Measurements from ENCODE around the gene ANKRD33.

Gene ANKRD33

DNA sequence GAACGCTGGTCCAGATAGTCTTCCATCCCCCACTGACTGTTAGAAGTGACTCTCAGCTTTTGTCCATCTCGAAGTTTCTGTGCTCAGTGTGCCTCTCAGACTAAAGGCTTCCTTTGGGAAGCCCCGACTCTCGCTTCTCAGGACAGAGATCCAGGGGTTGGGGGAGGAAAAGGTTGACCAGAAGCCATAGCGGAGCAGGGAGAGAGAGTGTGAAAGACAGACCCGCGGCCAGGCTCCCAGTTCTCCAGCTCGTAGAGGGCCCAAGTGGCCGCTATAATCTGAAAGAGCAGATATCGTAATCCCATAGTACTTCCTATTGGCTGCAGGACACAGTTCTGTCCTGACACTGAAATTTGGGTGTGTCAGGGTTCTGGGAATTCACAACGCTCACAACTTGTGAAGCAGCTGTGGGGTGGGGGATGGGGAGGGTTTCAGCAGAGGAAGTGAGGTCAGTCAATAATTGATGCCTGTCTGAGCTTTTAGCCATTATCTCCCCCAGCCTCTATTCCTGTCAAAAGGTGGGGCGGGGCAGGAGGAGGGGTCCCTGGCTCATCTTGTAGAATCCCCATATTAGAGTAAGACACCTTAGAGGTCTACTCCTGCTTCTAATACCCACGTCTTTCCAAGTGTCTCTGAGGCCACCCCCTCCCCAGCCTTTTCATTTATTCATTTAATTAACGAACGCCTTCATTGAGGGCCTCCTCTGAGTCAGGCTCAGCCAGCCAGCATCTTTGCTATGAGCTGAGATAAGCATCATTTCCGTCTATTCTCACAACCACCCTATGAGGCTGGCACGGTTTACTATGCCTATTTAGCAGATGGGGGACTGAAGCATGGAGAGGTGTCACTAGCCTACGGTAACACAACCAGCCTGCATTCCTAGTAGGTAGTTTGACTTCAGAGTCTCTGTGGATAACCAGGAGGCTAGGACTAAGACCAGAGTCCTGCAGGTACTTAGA is 17.8 kb downstream of the ANKRD33 start:
- peak; percentile 71 for DNase-seq

DNA sequence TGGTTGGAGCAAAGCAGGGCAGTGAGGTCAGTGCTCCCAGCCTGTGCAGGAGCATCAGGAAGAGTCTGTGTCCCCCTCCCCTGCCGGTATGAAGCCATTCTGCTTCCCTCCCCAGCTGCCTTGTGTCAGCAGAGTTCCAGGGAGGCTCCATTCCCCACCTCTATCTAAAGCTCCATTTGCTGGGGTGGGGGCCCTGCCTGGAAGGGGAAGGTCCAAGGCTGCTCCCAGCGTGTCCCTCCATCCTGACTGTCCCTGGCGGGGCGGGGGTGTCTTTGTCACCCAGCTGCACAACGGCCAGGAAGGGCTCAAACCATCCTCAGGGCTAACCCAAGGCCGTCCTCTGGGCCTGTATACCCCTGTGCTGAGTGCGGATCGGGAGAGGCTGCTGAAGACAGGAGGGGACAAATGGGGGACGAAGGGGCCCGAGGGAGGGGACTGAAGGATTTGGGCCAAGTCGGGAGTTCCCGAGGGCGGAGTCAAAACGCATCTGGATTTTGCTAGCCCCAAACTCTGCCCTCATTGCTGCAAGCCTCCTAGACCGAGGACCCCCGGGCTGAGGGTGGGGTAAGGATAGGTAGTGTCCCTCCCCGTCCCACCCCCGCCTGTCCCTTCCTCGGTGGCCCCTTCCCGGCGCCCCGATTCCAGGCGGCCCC is 18.7 kb downstream of the ANKRD33 start:
- no peak for DNase-seq

DNA sequence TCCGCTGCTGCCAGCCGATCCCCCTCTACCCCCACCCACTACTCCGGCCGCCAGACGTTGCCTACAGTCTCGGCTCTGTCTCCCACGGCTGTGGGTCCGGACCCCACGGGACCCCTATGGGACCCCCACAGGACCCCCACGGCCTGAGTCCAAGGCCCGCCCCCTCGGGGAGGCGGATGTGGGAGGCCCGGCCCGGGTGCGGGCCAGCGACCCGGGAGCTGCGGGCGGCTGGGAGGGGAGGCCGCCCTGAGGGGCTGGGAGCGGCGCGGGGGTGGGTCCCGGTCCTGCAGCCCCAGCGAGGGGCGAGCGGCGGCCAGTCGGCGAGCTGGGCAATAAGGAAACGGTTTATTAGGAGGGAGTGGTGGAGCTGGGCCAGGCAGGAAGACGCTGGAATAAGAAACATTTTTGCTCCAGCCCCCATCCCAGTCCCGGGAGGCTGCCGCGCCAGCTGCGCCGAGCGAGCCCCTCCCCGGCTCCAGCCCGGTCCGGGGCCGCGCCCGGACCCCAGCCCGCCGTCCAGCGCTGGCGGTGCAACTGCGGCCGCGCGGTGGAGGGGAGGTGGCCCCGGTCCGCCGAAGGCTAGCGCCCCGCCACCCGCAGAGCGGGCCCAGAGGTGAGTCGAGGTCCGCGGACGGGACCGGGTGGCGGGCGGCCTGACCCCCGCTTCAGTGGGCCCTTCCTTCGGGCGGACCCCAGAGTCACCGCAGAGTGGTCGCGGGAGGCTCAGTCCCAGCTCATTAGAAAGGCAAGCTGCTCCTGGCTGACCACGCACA is 19.4 kb downstream of the ANKRD33 start, which contains the start of gene ACVRL1:
Gene ACVRL1, plus strand, starts transcription at position 422 of the 773 bp plus-strand sequence. CDS start 4,971 bp downstream, outside the sequence.
- DNase-seq = no peak

DNA sequence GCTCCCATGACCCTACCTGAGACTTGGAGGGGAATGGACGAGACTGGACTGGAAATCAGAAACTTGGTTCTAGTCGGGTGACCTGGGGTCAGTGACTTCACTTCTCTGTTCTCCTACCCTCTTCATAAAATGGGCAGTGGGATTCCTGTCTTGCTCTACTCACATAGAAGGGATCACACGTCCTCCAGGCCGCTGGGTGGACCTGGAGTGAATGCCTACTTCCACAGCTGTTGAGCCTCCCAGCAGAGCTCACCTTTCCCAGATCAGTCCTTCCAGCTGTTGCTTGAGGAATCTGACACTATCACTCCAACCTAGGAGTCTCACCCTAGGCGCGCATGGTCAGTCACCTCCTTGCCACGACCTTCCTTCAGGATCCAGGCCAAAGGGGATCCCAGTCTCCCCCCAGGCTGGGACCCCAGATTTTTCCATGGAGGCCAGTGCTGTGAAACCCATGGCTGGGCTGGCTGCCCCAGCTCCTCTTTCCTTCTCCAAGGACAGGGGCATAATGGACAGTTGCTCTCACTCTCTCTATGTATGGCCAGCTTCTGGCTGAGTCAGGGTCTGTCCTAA is 20.0 kb downstream of the ANKRD33 start:
- DNase-seq = no peak

DNA sequence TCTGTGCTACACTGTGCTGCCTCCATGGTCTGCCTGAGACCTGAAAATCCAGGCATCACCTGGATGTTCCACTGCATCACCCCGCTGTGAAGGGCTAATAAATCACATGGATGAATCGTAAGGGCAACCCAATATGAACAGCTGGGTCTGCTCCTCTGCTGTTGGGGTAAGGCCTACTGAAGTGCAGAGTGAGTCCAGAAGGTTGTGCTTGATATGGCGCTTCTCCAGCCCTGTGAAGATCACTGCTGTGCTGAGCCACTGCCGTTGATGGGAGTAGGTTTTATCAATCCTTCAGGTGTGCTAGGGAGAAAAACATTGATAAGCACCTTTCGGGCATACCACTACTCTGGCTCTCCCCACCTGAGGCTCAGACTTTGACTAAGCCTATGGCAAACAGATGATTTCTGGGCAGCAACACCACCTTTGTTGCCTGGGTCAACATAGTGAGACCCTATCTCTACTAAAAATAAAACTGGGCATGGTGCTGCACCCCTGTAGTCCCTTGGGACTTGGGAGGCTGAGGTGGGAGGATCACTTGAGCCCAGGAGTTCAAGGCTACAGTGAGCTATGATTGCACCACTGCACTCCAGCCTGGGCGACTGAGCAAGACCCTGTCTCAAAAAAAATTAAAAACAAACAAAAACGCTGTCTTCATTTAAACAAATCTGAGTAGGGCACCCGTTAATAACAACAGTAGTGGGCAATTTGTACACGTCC is 21.1 kb downstream of the ANKRD33 start:
- DNase-seq = peak; percentile 27

DNA sequence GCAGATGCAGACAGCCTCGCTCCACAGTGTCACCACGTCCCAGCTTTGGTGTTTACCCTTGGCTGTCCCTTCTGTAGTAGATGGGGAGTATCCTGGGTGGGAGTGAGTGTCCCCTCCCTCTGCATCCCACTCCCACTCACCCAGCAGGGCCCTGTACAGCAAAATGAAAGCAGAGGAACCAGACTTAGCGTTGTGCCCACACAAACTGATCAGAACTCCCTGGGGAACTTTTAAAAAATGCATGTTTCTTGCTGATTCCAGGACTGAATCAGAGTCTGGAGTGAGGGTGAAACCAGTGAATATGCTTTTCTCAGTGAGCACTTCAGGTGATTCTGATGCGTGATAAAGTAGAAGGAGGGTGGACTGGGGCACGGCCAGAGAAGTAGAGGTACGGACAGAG is 22.3 kb downstream of the ANKRD33 start:
- DNase-seq = no peak

DNA sequence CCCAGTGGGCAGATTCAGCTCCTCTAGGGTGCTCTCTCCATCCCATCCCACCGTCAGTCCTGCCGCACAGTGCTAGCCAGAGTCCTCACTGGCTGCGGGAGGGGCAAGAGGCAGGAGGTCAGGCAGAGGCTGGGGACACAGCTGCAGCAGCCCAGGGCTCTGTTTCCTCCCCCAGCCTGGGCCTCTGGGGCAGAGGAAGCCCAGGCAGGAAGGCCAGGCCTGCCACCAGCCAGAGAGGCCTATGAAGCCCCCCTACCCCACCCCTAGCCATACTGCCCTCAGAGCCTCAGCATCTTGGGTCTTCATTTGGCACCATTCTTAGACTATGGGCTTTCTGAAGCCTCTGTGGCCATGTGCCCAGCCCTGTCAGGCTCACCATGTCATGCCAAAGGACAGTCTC is 22.8 kb downstream of the ANKRD33 start:
- no peak for DNase-seq

DNA sequence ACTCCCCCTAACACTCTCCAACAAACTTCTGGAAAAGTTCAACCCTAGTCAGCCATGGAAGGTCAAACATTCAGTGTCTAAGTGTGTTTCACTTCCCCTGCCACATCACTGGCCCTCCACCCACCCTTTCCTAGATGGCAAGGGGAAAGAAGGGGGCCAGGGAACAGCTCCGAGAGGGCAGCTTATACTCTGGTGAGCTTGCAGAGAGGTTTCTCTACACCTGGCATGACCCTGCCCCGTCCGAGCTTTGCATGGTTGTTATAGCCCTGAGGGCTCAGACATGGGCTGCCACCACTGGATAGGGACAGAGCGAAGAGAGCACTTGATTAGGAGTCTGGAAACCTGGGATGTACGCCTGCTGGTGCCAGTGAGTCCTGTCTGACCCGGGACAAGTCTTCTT is 23.4 kb downstream of the ANKRD33 start:
- DNase-seq = no peak

DNA sequence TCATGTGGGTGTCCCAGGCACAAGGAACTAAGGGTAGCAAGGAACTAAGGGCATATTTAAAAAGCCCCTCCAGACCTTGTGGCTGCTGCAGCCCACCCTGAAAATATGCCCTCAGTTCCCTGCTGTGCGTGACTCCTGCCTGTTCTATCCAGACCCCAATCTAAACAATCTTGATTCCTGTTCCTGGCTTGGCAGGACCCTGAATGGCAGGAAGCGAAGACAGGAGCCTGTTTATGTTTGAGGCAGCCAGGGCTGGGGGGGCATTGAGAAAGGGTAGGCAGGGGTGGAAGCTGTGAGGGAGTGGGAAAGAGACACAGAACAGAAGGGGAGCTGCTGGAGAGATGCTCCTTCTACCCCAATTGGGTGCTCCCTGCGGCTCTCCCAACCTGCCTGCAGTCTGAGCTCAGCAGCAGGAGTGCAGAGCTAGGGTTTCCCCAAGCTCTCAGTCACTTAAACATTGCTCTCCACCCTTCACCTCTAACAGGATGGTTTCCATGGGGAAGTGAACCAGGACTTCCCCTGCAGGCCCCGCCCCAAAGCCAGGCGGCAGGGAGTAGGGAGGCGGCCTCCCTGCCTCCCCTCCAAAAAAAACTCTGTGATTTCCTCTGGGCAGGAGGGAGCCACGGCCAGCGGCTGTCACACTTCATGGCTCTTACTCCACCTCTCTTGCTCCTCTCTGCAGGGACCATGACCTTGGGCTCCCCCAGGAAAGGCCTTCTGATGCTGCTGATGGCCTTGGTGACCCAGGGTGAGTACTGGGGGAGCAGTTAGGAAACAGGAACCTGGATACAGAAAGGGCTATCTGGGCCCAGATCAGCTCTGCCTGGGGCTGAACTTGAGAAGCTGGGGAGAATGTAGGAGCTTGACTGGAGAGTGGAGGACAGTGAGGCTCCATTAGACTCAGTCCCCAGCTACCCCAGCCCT is 24.1 kb downstream of the ANKRD33 start:
- DNase-seq = no peak

DNA sequence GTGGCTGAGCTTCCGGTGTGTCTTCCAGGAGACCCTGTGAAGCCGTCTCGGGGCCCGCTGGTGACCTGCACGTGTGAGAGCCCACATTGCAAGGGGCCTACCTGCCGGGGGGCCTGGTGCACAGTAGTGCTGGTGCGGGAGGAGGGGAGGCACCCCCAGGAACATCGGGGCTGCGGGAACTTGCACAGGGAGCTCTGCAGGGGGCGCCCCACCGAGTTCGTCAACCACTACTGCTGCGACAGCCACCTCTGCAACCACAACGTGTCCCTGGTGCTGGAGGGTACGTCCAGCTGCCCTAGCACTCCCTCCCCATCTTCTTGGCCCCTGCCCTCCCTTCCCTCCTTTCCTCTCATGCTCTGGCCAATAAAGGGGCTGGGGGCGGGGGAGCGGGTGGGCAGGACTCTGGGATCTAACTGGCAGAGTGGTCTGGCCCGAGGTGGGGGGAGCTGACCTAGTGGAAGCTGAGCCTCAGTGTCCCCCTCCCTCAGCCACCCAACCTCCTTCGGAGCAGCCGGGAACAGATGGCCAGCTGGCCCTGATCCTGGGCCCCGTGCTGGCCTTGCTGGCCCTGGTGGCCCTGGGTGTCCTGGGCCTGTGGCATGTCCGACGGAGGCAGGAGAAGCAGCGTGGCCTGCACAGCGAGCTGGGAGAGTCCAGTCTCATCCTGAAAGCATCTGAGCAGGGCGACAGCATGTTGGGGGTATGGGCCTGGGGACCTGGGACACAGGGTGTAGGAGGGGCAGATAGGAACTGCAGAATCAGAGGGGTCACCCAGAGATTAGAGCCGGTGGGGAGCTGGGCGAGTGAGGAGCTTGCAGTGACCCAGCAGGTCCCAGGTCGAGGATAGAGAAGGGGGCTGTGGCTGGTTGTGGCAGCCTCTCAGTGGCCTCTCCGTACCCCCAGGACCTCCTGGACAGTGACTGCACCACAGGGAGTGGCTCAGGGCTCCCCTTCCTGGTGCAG is 25.4 kb downstream of the ANKRD33 start:
- no peak for DNase-seq

DNA sequence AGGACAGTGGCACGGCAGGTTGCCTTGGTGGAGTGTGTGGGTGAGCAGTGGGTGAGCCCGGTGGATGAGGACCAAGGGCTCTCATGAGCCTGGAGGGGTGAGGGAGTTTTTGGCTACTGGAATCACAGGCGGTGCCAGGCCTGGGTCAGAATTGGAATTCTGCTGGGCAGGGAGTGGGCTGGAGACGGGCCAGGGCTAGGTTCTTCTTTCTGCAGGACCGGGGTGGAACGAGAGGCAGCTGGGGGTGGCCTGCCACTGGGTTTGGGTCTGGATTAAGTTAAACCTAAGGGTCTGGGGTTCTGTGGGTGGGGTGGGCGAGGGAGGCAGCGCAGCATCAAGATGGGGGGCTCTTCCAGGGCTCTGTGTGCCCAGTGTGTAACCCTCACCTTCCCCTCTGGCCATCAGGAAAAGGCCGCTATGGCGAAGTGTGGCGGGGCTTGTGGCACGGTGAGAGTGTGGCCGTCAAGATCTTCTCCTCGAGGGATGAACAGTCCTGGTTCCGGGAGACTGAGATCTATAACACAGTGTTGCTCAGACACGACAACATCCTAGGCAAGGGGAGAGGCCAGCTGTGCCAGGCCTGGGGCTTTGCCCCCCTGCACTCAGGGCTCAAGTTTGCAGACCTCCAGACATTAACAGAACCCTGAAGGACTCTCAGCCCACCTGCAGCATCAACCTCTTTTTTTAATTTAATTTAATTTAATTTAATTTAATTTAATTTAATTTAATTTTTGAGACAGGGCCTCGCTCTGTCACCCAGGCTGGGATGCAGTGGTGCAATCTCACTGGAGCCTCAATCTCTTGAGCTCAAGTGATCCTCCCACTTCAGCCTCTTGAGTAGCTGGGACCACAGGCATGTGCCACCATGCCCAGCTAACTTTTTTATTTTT is 26.4 kb downstream of the ANKRD33 start:
- no peak for DNase-seq

DNA sequence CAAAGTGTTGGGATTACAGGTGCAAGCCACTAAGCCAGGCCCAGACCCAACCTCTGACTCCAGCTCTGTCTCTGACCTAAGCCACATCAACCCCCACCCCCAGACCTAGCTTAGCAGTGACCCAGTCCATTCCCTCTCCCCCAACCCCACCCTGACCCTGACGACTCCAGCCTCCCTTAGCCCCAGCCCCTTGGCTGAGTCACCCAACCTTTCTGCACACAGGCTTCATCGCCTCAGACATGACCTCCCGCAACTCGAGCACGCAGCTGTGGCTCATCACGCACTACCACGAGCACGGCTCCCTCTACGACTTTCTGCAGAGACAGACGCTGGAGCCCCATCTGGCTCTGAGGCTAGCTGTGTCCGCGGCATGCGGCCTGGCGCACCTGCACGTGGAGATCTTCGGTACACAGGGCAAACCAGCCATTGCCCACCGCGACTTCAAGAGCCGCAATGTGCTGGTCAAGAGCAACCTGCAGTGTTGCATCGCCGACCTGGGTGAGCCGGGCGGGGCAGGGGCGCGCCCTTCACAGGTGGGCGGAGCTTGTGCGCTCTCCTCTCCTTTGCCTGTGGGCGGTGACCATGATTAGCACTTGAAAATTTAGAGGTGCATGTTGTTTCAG is 27.2 kb downstream of the ANKRD33 start:
- no peak for DNase-seq

DNA sequence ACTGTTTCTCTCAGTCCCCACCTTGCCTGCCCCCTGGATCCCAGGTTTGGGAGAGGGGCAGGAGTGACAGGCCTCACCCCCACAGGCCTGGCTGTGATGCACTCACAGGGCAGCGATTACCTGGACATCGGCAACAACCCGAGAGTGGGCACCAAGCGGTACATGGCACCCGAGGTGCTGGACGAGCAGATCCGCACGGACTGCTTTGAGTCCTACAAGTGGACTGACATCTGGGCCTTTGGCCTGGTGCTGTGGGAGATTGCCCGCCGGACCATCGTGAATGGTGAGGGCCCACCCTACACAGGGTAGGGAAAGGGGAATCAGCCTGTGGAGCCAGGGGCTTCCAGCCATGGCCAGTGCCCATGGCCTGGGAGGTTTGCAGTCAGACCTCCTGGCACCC is 28.0 kb downstream of the ANKRD33 start:
- no peak for DNase-seq

DNA sequence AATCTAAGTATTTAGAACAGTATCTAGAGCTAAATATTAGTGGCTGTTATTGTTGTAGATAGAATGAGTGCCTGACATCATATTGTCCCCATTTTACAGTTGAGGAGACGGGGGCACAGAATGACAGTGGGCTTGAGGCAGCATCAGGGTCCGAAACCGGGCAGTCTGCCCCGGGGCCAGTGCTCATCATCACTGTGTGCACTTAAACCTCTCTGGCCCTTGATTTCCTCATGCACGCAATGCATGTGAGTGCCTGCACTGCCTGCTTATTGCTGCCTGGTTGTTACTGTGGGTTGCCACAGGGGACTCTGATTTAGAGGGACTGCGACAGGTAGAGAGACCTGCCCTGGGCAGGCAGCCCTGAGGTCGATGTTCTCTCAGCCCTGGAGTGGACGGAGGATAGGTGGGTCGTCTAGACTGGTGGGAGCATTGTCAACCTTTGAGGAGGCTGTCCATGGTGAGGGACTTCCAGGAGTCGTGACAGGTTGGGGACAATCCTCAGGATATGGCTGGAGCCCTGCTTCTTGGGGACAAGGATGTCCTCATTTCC is 29.2 kb downstream of the ANKRD33 start:
- no peak for DNase-seq

DNA sequence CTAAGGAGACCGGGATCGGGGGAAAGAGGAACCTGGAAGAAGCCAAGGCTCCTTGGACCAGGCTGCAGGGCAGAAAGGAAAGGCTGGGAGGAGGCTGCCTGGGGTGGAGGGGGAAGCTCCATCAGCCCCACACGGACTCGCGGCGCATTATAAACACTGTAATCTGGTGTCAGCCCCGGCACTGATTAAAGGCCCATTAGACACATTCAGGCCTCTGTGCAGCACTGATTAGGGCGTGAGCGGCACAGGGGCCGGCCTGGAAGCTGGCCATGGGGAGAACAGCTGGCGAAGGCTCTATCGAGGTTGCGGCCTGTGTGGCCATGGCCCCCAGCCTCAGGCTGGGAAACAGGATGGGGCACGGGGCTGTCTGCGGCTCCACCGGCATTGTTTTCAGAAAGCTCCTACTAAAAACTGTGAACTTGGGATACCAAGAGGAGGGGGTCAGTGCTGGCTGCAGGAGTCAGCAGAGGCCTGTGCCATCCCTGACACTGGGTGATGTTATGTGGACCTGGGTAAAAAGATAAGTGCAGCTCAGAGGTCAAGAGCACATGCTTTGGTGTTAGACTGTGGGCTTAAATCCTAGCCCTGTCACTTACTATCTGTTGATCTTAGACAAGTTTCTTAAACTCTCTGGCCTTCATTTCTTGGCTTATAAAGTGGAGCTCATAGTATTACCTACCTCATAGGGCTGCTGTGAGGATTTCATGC is 30.0 kb downstream of the ANKRD33 start:
- peak; percentile 71 for DNase-seq

DNA sequence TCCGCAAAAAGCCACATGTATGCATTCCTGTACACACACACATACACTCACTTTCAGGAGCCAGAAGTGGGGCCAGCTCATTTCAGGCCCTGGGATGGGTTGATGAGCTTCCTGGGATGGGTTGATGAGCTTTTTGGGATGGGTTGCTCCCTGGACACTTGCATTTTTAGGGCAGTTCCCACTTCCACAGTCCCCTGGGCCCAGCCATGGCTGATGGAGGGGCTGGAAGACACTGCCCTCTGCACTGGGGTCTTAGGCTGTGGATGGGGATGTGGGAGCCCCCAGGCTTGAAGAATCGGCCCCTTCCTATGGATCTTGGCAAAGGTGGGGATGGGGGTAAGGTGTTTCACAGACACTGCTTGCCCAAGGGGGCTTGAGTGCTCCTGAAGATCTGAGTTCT is 32.1 kb downstream of the ANKRD33 start:
- DNase-seq = no peak

DNA sequence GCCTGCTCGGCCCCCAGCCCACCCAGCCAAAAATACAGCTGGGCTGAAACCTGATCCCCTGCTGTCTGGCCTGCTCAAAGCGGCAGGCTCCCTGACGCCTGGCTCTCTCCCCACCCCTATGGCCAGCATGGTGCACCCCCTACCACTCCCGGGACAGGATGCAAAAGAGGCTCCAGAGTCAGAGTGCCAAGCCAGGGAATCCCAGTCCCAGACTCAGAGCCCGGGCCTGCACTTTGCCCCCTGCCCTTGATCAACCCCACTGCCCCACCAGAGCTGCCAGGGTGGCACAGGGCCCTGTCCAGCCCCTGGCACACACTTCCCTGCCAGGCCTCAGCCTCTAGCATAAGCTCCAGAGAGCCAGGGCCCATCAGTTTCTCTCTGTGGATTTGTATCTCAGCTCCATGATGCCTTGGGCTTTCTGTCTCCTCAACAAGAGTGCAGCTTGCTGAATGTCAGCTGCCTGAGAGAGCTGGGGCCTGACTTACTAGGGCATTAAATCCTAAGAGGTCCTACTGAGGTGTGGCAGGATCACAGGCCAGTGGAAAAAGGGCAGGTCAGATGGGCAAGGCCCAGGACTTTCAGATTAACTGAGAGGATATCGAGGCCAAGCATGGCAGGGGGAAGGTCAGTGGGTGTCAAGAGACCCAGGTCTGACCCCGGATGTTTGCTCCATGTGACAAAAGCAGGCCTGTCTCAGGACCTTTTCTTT is 33.3 kb downstream of the ANKRD33 start:
- DNase-seq = no peak

Data from hematopoietic multipotent progenitor cell treated with erythropoietin and hydrocortisone succinate and interleukin-3 and kit ligand, for 4 days (in vitro differentiated cells).